Eye (tissue), 1 donor: ENCODE data around the gene ZNF716.
"Not testable (repeated sequence)": the region's sequence is repeated elsewhere in the genome, so short reads cannot be mapped to it uniquely, and the experiment has no call there.

Experiments
- DNase-seq: peaks from one replicate; pipeline ENCODE4 v3.0.0-alpha.2; 2015

ZNF716 gene

DNA sequence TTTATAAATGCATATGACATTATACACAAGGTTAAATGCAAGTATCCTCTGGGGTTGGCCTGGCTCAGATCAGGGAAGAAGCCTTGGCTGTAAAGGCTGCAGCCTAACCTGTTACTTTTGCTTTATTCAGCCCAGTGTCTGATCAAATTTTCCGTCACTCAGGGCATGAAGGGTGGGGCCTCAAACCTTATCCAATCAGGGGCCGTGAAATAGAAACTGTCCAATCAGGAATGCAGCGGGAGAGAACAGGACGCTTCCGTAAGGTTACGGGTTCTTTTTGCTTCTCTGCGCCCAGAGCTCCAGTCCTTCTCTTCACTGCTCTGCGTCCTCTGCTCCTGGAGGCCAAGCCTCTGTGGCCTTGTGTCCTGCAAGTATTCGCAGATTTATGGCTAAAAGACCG, at the start of gene ZNF716:
Gene ZNF716, plus strand, starts transcription at position 274 of the 400 bp plus-strand sequence. Its CDS starts 112 bp downstream, at position 386.
- DNase-seq: no peak

DNA sequence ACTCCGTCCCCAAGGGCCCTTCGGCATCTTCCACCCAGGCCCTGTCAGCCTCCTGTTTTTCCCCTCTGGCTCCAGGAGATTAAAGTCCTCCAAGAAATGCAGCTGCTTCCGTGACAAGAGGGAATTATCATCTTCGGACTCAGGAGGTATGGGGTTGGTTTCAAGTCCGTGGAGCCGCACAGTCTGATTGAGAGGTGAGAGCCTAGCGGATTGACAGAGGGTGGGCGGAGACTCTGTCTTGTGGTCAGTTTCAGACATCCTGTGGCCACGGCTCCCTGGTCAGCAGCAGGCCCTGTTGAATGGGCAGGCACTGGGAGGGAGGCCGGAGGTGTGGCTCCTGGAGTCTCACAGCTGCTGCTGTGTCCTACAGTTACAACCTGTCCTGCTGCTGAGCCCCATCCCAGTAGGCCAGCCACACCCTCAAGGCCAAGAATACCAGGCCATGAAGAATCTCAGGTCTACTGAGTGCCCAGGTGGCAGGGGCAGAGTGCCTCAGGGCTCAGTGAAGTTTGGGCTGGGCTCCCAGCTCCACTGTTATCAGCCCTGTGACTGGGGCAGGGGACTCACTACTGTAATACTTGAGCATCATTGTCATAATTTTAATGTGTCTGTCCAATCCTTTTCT, 49.3 kb upstream of the ZNF716 start:
- DNase-seq: no peak

DNA sequence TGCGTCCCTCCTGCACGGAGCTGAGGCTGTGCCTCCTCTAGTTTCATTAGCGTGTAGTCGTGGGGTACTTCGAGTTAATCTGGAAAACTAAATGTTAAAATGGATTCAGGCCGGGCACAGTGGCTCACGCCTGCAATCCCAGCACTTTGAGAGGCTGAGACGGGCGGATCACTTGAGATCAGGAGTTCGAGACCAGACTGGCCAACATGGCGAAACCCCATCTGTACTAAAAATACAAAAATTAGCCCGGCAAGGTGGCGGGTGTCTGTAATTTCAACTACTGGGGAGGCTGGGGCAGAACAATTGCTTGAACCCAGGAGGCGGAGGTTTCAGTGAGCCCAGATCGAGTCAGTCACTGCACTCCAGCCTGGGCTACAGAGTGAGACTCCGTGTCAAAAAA, 46.9 kb upstream of the ZNF716 start:
- not testable (repeated sequence) for DNase-seq

DNA sequence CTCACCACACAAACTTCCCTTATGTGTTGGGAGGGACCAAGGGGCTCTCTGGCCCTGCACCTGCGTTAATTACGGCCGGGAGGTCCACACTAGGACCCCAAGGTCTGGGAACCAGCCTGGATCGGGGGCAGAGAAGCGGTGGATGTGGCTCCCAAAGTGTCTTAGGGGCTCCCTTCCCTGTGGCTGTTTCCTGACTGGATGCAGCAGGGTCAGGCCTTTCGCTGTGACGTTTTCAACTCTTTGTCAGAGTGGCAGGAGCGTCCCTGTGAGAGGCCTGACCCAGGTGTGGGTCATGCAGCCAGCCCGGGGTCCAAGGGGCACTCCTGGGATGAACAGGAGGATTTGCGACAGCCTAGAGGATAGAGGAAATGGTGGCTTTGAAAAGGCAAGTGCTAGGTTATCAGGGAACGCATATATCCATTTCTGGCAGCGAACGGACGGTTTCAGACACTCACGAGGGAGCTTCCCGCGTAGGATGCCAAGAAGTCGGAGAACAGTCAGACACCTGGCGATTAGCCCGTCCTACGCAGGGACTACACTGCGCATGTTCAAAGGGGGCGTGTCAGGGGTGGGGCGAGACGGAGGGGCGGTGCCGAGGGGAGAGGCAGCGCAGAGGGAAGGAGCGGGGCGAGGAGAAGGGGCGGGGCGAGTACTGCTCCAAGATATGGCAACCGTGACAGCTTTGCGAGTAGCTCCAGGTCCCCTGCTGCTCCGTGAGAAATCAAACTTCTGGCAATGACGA, 46.2 kb upstream of the ZNF716 start:
- no peak for DNase-seq

DNA sequence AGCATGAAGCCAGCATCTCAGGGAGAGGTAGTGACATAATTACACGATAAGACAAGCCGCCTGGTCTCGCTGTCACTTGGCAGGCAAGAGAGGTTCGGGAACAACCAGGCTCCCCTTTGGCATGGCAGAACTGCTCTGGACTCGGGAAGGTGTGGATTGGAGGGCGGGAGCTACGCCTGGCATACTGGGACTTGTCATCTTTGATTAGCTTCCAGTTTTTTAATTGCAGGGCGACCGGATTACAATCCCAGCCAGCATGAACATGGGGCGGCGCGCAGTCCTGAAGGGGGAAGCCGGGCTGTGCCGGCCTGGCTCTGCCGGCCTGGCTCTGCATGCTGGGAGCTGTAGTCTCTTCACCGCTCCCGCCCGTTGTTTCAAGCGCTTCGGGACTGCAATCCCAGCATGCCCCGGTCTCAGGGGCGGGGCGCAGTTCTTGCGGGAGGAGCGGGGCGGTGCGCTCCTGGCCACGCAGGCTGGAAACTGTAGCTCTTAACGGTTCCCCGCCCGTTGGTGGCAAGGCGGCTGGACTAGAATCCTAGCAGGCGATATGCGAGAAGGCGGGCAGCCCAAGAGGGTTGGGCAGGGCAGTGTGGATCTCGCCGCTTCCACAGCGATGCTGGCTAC, 45.5 kb upstream of the ZNF716 start:
- no peak for DNase-seq

DNA sequence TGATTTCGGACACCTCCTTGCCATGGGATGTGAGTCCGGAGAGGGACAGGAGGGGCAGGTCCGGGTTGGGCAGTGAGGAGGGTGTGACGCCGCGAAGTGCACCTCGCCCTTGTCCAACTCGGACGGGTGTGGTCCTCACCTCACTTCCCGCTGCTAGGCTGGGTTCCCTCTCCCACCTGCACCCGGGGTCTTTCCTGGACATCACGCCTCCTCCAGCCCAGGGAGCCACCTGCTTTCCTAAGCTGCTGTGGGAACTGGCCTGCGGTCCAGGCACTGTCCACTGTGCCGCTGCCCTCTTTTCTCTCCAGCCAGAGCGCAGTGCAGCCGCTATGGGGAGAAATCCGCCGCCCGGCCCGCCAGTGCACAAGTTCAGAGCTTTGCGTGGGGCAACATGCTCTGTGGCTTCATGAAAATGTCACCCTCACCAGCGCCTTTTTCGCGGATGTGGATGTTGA, 45.0 kb upstream of the ZNF716 start:
- DNase-seq: no peak

DNA sequence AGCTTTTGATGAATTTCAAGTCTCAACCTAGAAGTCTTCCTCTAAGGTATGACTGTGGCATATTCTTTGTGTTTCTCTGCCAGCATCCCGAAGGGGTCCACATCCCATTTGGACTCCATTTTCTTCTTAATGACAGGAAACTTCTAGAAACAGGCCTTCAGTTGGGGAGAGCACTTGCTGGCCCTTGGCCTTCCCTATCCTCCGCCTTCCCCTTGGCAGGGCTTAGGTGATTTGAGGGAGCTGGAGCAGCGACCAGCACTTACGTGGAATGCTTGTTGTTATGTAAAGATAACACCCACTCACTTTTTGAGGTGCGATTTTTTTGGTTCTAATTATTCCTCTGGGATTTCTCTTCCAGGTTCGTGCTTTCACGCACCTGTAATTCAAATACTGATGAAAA, 42.9 kb upstream of the ZNF716 start:
- DNase-seq: no peak

DNA sequence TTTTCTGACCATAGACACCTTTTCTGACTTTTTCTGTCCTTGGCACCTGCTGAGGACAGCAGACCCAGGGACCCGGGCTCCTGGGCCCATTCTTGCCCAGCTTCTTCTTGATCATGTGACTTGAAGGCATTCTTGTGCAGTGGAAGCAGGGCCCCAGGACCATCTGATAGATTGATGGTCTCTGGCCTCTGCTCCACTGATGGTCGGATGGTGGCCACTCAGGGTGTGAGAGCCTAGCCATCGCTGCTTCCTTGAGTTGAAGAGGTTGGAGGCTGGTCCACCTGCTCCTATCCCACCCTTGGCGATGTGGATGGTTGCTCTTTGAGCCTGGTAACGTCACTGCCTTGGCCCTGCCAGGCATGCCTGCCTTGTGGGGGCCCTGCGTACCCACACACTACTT, 37.8 kb upstream of the ZNF716 start:
- no peak for DNase-seq

DNA sequence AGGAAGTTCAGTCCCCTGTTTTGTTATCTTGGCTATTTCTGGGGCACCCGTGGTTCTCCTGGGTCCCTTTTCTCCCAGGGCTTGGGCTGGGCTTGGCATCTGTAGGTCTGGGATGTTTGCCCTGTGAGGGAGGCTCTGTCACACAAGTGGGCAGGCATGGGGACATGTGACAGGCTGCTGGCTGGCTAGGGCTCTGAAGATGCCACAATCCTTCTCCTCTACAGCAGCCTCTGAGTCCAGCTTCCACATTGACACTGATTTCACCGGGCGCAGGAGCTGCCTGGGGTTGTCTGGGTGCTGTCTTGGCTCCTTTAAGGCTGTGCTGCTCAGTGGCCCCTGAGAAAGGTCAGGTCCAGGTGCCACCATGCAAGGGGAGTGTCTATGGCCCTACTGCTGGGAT, 37.4 kb upstream of the ZNF716 start:
- no peak for DNase-seq

DNA sequence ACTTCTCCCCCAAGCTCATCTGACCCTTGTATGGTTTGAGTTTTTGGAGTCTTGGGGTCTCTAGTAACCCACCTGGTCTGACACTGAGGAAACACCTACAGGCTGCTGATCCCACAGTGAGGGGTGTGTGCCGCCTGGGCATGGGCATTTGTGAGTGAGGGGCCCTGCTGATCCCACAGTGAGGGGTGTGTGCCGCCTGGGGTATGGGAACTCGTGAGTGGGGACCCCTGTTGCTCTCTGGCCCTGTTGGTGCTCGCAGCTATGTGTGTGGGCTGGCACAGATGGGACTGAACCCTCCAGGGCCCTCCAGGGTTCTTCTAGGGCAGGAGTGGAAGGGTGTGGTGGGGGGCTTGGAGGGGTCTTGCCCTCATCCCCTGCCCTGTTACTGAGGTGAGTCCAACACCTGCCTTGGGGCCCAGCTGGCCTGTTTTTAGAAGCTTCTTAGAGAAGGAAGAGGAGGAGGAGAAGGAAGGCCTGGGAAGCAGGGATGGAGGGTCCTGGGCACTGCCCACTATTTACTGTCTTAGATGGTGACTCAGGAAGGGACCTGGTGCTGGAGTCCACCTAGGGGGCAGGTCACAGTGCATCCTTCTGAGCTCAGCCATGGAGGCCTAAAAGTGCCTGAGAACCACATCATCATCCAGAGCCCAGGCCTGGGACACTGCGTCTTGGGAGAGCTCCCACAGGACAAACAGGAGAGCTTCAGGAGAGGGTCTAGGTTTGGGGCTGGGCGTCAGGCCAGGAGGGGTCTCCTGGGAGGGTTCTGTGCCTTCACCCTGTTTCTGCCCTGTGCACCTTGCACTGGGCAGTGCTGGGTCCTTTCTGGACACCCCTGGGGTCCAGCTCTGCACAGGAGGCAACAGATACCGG, 36.2 kb upstream of the ZNF716 start:
- no peak for DNase-seq

DNA sequence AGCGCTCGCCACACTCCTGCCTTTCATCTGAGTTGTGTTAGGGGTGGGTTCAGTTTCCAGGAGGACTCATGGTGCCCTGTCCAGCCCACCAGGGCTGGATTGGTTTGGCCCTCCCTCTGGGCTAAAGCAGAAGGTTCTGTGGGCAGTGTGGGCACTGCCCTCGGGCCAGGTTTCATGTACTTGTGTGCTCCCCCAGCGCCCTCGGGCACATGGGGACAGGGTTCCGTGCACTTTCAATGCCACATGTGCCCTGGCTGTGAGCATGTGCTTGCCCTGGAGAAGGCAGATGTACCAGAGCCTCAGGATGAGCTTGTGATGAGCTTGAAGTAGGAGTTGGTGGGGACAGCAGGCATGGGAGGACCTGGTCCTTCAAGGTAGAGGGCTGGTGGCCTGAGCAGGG, 35.6 kb upstream of the ZNF716 start:
- DNase-seq: no peak

DNA sequence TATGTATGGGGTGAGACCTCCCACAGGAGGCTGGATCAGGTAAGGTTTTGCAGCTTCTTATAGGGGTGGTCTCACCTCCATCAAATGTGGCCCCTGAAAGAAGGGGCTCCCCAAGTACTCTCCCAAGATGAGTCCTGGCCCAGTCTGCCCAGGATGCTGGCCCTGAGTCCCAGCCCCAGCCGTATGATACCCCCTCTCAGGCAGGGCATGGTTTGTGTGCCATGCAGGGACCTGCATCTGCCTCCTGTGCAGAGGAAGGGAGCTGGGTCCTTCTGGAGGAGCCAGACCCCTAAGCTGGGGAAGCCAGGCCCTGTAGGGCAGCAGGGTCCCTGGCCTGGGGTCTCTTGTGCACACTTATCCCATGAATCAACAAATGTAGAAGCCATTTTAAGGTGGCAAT, 35.1 kb upstream of the ZNF716 start:
- DNase-seq: no peak

DNA sequence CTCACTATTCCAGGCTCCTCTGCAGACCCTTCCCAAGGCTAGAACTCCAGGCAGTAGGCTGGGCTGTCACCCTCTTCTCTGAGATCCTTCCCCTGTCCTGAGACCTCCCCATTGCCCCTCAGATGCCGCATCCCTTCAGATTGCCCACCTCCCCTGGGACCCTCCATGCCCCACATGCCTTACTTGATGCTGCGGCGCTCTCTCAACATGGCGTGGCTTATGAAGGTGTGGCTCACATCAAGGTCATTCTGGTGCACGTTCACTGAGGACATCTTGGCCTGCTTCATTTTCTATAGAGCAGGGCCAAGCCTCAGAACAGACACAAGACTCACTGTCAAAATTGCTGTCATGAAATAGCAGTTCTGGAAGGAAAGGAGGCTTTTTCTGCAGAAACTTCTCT, 34.7 kb upstream of the ZNF716 start:
- DNase-seq: no peak

DNA sequence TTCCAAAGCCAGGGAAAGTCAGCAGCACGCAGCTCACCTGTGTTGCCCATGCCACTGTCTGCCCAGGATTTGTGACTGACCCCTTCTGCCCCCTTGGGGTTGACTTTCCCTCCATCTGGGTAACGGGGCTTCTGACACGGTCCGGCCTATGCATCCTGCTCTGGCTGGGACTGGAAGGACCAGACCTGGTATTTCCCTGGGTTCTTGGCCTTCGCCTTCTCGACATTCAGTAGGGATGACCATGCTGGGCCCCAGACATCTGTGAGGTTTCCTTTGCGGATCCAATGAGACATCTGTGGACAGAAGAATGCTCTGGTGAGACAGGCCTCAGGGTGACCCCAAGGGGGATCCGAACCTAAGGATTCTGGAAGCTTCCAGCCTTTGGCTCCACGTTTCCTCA, 34.2 kb upstream of the ZNF716 start:
- DNase-seq: no peak

DNA sequence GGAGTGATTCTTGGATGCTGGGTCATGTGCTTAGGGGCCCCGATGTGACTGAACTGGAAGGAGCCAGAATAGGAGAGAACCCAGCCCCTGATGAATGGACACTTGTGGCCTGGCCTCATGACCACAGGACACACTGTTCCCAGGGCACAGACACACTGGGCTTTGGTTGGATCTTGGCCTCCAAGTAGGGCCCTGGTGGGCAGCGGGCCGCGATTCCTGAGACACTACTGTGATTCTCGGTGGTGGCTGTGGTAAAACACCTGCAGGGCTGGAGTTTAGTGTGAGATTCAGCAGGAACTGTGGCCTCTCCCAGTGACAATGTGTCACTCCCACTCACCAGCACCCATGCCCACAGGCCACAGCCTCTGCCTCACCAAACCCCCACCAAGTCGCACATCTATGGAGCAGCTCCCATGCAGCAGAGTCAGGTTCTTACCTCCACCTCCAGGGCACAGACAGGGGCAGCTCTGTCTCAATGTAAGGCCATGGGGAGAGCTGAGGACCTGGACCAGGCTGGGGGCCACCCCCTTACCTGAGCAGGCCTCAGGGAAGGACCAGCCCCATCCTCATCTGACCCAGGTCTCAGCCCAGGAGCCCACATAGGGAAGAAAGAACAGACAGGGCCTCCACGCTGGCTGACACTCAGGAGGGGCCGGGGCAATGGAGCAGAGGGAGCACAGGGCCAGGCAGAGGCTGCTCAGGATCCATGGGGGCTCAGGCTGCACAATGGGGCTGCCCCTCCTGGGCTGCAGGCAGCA, 33.2 kb upstream of the ZNF716 start:
- DNase-seq: no peak

DNA sequence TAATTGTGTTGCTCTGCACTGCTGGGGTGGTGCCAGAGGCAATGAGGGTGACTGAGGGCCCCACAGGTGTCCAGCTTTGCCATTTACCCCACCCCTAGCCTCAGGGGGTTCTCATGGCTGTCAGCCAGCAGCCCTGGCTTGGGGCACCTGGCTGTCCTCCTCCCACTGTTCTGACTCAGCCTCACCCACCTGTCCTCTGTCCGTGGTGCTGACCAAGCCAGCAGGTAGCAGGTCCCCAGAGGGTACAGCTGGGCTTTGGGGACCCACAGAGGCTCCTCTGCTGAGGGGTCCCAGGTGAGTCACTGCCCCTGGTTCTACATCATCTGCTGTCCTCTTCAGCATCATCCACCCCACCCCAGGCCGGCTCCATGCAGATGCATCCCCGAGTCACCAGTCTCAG, 32.2 kb upstream of the ZNF716 start:
- no peak for DNase-seq

DNA sequence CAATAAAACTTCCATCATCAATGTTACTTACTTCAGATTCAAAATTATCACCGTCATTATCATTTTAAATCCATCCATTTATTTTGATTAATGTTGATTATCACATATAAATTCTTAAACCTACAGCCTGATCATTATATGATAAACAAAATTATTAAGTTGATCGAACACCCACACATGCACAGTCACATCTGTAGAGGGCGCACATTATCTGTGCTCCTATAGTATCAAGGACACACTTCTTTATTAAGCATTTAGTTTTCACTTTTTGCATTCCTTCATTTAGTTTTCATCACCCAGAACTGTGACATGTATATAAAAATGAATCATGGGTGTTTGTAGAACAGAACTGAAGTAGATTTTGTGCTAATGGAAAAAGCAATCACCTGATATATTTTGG, 26.2 kb upstream of the ZNF716 start:
- no peak for DNase-seq

DNA sequence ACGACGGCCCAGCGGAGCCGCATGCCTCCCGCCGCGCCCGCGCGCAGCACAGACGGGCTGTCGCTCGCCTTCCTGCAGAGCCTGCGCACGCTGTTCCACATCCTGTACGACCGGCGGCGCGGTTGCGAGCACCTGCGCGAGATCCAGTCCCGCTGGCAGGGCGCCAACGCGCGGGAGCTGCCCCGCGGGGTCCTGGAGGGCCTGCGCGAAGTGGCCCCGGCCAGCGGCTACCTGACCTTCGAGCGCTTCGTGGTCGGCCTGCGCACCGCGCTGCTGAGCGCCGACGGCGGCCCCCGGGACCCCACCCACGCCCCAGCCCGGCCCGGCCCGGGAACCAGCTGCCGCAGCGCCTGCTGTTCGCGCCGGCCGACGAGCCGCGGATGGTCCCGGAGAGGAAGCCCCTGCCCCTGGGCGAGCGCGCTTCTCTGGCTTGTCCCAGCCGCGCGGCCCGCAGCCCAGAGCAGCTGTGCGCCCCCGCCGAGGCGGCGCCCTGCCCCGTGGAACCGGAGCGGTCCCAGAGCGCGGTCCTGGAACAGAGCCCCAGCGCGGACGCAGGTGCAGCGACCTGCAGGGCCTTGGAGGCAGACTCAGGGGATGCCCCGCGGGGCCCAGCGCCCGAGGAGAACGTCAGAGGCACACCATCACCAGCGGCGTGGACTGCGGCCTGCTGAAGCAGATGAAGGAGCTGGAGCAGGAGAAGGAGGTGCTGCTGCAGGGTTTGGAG, 25.3 kb upstream of the ZNF716 start:
- no peak for DNase-seq

DNA sequence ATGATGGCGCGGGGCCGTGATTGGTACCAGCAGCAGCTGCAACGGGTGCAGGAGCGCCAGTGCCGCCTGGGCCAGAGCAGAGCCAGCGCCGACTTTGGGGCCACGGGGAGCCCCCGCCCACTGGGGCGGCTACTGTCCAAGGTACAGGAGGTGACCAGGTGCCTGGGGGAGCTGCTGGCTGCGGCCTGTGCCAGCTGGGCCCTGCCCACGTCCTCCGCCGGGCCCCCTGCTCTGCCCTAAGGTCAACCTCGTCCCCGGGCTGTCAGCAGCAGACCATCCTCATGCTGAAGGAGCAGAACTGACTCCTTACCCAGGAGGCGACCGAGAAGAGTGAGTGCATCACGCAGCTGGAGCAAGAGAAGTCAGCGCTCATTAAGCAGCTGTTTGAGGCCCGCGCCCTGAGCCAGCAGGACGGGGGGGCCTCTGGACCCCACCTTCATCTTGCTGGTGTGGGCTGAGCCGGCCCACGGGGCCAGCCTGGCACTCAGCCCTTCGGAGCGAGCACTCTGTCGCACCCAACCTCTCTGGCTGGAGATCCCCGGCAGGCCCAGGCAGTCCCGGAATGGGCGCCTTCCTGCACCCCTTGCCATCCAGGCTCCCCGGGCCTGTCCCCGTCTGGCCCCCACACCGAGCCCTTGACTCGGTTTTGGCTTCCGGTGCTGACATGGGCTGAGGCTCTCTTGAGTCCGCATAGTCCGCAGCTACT, 24.6 kb upstream of the ZNF716 start:
- DNase-seq: no peak

DNA sequence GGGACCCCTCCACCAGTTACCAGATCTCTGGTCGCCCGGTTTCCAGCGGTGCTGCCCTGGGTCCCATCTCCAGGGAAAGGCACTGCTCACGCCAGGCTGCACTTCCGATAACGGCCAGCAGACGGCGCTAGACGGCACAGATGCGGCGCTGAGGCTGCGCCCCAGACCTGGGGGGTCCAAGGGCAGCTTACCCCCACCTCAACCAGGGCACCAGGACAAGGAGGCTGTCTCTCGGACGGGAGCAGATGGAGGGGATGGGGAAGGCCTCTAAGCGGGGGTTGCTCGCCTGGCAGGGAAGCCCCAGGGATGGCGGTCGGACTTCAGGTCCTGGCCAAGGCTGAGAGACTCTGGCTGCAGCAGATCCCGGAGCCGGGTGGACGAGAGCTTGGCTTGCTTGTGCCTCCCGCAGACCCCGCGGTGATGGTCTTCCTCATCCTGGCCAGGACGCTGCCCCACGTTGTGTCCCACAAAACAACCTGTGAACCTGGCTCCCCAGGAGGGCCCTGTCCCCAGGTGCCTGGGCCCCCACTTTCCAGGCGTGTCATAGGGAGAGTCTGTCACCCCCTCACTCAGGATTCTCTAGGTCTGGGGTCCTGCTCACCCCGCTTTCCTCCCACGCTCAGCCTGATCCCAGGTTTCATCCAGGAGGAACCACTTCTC, 23.9 kb upstream of the ZNF716 start:
- no peak for DNase-seq

DNA sequence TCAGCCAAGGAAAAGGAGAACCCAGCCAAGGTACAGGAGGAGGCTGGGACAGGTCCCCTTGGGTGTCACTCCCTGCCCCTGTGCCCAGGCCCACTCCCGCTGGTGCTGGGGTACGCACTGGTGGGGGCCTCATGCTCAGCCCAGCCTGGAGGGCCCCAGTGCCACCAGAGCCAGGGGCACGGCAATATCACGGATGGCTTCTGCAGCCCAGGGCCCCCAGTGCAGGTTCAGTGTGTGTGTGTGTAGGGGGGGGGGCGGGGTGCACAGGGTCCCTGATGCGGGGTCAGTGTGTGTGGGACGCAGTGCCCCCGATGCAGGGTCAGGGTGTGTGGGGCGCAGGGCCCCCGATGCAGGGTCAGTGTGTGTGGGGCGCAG, 23.4 kb upstream of the ZNF716 start:
- DNase-seq: no peak
